IMR-90 (cell line): ENCODE data around the gene DLGAP3.

ENCODE experiments used
- BHLHE40 ChIP-seq: fragments of 150-350 bp; IDR thresholded peaks from 2 replicates; pipeline ENCODE4 v1.6.1; 2016; ENCODE audit warnings: mild to moderate bottlenecking, low read depth, low read length
- CEBPB ChIP-seq: IDR thresholded peaks from 2 replicates; pipeline ENCODE4 v1.6.1; 2012; ENCODE audit warnings: low read depth, low read length, improper control_type of control experiment
- CHD1 ChIP-seq: IDR thresholded peaks from 2 replicates; pipeline ENCODE4 v1.6.1; 2012; ENCODE audit warnings: low read depth, low read length, improper control_type of control experiment
- CTCF ChIP-seq: conservative IDR thresholded peaks from 2 replicates; pipeline ENCODE4 v1.5.1; 2012; ENCODE audit warnings: mild to moderate bottlenecking, low read depth, low read length, improper control_type of control experiment
- FOS ChIP-seq: fragments of 150-350 bp; IDR thresholded peaks from 2 replicates; pipeline ENCODE4 v1.6.1; 2016; ENCODE audit warnings: low read depth, low read length
- MAFK ChIP-seq: IDR thresholded peaks from 2 replicates; pipeline ENCODE4 v1.6.1; 2012; ENCODE audit warnings: low read depth, low read length, improper control_type of control experiment
- MXI1 ChIP-seq: IDR thresholded peaks from 2 replicates; pipeline ENCODE4 v1.6.1; 2012; ENCODE audit warnings: low read depth, mild to moderate bottlenecking, low read length, moderate library complexity, borderline replicate concordance
- NFE2L2 ChIP-seq: fragments of 150-350 bp; IDR thresholded peaks from 2 replicates; pipeline ENCODE4 v1.6.1; 2016; ENCODE audit warnings: low read depth, mild to moderate bottlenecking, low read length
- POLR2A ChIP-seq: IDR thresholded peaks from 2 replicates; pipeline ENCODE4 v1.6.1; 2012; ENCODE audit warnings: mild to moderate bottlenecking, low read depth, low read length
- RAD21 ChIP-seq: IDR thresholded peaks from 2 replicates; pipeline ENCODE4 v1.6.1; 2012; ENCODE audit warnings: low read length, improper control_type of control experiment
- RCOR1 ChIP-seq: IDR thresholded peaks from 2 replicates; pipeline ENCODE4 v1.6.1; 2012; ENCODE audit warnings: mild to moderate bottlenecking, low read length, improper control_type of control experiment; ENCODE audit not compliant: insufficient replicate concordance
- SMC3 ChIP-seq: fragments of 150-350 bp; IDR thresholded peaks from 2 replicates; pipeline ENCODE4 v1.6.1; 2016; ENCODE audit warnings: low read depth, mild to moderate bottlenecking, antibody characterized with exemption, low read length, moderate library complexity
- TF ChIP-seq, protein P1 (sequence below): fragments of 150-350 bp; IDR thresholded peaks from 2 replicates; pipeline ENCODE4 v1.6.1; 2016; ENCODE audit warnings: low read depth, mild to moderate bottlenecking, low read length, moderate library complexity, borderline replicate concordance
- TF ChIP-seq, protein P2 (sequence below): fragments of 150-350 bp; IDR thresholded peaks from 2 replicates; pipeline ENCODE4 v1.6.1; 2017; ENCODE audit warnings: mild to moderate bottlenecking, antibody characterized with exemption, low read length, low read depth

GRCh38 chr1:34884961-34885360 lies 44.5 kb downstream of the DLGAP3 start:
- TF ChIP-seq CTCF (no peak), CEBPB (no peak), POLR2A (no peak), RAD21 (no peak), FOS (no peak), NFE2L2 (no peak), SMC3 (no peak), CHD1 (no peak), BHLHE40 (no peak), RCOR1 (no peak), MXI1 (no peak), MAFK (no peak)
- TF ChIP-seq, protein P1, sequence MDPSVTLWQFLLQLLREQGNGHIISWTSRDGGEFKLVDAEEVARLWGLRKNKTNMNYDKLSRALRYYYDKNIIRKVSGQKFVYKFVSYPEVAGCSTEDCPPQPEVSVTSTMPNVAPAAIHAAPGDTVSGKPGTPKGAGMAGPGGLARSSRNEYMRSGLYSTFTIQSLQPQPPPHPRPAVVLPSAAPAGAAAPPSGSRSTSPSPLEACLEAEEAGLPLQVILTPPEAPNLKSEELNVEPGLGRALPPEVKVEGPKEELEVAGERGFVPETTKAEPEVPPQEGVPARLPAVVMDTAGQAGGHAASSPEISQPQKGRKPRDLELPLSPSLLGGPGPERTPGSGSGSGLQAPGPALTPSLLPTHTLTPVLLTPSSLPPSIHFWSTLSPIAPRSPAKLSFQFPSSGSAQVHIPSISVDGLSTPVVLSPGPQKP: no peak
- TF ChIP-seq, protein P2, sequence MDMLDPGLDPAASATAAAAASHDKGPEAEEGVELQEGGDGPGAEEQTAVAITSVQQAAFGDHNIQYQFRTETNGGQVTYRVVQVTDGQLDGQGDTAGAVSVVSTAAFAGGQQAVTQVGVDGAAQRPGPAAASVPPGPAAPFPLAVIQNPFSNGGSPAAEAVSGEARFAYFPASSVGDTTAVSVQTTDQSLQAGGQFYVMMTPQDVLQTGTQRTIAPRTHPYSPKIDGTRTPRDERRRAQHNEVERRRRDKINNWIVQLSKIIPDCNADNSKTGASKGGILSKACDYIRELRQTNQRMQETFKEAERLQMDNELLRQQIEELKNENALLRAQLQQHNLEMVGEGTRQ: no peak
